Activated CD4-positive, alpha-beta memory T cell treated with anti-CD3 and anti-CD28 coated beads for 36 hours (primary cell): ENCODE data around the gene DEGS1. TPM values are rescaled to one million over a fixed set of nuclear protein-coding genes. Genes with fewer than 3 reads are reported as not detected.

Experiments
- CTCF ChIA-PET: fragments of 350-600 bp; sonication (Branson Sonifier 250); formaldehyde crosslinking; loops from one replicate; lab custom pipeline; 2021; ENCODE audit warnings: antibody characterized with exemption, inconsistent platforms; lab: Charles Lee
- POLR2A ChIA-PET: fragments of 350-600 bp; sonication (Branson Sonifier 250); formaldehyde crosslinking; loops from one replicate; lab custom pipeline; 2021; ENCODE audit warnings: antibody characterized with exemption; lab: Charles Lee
- DNase-seq: peaks from one replicate; pipeline ENCODE4 v3.0.0-alpha.2; 2020
- H3K27ac Mint-ChIP-seq: one replicate; pipeline ENCODE4 v1.8.0; 2021; ENCODE audit warnings: mixed read lengths
- H3K27me3 Mint-ChIP-seq: one replicate; pipeline ENCODE4 v1.8.0; 2021; ENCODE audit warnings: mixed read lengths
- H3K36me3 Mint-ChIP-seq: one replicate; pipeline ENCODE4 v1.8.0; 2021; ENCODE audit warnings: mixed read lengths
- H3K4me1 Mint-ChIP-seq: one replicate; pipeline ENCODE4 v1.8.0; 2021; ENCODE audit warnings: low read depth, mixed read lengths
- H3K4me3 Mint-ChIP-seq: one replicate; pipeline ENCODE4 v1.8.0; 2021; ENCODE audit warnings: mild to moderate bottlenecking, mixed read lengths
- H3K9me3 Mint-ChIP-seq: one replicate; pipeline ENCODE4 v1.8.0; 2021; ENCODE audit warnings: mixed read lengths
- intact Hi-C: fragments of 100-400 bp; cut with micrococcal nuclease; formaldehyde crosslinking; loops from one replicate; pipeline ENCODE4 v1.15.1; 2023
- total RNA-seq, 2 experiments: library from RNA; stranded (reverse); gene quantifications; one replicate each; pipeline ENCODE4 v1.2.3, GENCODE V29; 2021

DEGS1 gene
- total RNA-seq, 2 experiments from 2014 or later, result 27.9 to 28.4 TPM

DNA sequence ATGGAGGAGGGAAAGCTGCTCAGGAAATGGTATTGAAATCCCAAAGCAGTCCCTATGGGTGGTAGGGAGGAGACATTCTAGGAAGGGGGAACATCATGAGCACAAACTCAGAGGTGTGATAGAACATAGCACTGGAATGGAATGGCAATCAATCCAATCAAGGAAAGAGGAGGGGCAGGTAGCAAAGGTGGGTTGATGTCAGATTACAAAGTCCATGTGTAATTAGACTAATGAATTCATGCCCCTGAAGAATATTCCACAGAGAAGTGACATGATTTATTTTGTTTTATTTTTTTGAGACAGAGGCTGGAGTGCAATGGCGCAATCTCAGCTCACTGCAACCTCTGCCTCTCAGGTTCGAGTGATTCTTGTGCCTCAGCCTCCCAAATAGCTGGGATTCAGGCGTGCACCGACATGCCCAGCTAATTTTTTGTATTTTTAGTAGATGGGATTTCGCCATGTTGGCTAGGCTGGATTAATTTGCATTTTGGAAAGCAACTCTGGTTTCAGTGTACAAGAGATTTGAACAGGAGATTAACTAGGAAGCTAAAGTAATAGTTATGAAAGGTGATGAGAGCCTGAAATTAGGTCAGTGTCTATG, 36.1 kb downstream of the DEGS1 start:
- CTCF ChIA-PET, result no interaction called here
- H3K27me3 Mint-ChIP-seq, result no peaks in the 10 kb centered on the region
- no peak overlapping the region for H3K4me3 Mint-ChIP-seq
- POLR2A ChIA-PET, result no interaction called here
- intact Hi-C loops, result no loop called here
- no peaks in the 10 kb centered on the region for H3K4me1 Mint-ChIP-seq
- H3K36me3 Mint-ChIP-seq, result no peaks in the 10 kb centered on the region
- H3K9me3 Mint-ChIP-seq, result no peaks in the 10 kb centered on the region
- DNase-seq, result no peak
- no peak overlapping the region for H3K27ac Mint-ChIP-seq

DNA sequence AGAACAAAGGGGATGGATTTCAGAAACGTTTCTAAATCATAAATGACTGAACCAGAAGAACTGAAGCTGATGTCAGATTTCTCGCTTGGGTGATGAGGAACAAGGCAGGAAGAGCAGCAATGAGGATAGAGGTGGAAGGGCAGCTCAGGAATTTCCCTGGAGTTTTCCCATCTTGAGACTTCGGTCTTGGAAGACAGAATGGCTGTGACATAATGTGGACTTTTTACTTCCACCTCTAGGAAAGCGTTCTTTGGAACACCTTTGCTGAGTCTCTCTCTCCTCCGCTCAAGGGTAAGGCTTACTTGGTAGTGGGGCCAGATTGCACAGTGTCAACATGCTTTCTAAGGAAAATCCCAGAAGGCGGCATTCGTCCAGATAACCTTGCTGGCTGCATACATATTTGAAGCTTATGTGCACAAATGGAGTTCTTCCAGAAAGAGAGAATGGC, 36.6 kb downstream of the DEGS1 start:
- Mint-ChIP-seq H3K9me3 (no peaks in the 10 kb centered on the region), H3K36me3 (no peaks in the 10 kb centered on the region), H3K27ac (no peak overlapping the region), H3K27me3 (no peaks in the 10 kb centered on the region), H3K4me1 (no peaks in the 10 kb centered on the region), H3K4me3 (no peak overlapping the region)
- intact Hi-C loops, result no loop called here
- ChIA-PET POLR2A (no interaction called here), CTCF (no interaction called here)
- no peak for DNase-seq

DNA sequence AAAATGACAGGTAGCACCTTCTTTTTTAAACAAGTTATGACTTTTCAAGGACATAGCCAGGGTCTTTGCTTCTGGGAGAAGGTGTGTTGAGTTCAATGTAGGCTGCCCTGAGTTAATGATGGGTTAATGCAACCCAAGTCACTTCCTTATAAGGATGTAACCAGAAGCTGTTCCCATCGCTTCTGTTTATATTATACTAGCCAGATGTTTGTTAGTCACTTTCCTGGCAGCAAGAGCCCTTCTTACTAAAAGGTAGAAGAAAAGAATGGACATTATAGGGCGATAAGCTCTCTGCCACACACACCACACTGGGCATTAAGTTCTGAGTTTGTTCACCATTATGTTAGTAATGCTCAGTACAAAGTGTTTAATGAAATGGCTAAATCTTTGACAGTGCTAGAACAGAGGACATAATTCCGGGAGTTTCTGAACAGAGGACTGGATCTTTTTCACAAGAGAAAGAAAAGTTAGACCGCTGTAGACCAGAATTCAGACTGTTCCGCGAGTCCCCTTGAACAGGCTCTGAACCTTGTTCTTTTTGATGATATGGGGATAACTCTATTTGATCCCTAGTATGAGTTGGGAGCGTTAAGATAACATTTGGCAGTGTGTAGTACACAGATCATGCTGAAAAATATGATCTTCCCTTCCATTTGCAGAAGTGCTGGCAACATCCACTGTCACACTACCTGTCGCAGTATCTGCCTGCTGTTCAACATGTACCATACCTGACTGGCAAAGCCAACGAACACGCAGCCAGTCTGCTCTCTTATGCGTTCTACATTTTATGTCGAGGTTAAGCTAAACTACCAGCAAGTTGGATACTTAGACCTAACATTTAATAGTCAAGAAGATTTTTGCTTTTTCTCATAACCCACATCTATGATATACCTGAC, 41.0 kb downstream of the DEGS1 start:
- Mint-ChIP-seq H3K4me3 (no peak overlapping the region), H3K9me3 (no peaks in the 10 kb centered on the region), H3K27me3 (no peaks in the 10 kb centered on the region), H3K36me3 (peaks cover 11% of the 10 kb centered on the region), H3K27ac (no peak overlapping the region), H3K4me1 (no peaks in the 10 kb centered on the region)
- intact Hi-C loops, result no loop called here
- DNase-seq, result no peak
- CTCF ChIA-PET, result interaction anchor here (1.2 kb wide), 1 partner anchor 108 kb away, joined by 5 read pairs; no protein-coding TSS in a partner anchor
- POLR2A ChIA-PET, result no interaction called here

DNA sequence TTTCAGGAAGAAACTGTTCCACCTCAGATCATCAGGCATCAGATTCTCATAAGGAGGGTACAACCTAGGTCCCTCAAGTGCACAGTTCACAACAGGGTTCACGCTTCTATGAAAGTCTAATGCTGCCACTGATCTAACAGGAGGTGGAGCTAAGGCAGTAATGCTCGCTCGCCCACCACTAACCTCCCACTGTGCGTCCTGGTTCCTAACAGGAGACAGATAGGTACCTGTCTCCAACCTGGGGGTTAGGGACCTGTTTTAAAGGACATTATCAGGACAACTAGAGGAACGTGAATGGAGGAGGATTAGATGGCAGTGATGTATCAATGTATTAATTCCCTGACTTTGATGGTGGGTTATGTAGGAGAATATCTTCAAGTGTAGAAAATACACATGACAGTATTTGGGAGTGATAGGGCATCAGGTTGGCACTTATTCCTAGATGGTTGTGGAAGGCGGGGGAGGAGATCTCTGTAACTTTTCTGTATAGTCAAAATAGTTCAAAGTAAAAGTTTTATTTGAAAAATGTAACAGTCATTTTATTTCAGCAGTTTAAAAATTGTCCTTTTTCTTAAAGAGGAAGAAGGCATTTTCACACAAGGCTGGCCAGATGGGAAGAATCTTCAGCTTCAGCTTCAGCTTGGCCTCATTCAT, 43.9 kb downstream of the DEGS1 start:
- ChIA-PET POLR2A (no interaction called here), CTCF (no interaction called here)
- Mint-ChIP-seq H3K9me3 (no peaks in the 10 kb centered on the region), H3K36me3 (peaks cover 19% of the 10 kb centered on the region), H3K27me3 (no peaks in the 10 kb centered on the region), H3K4me1 (no peaks in the 10 kb centered on the region), H3K27ac (no peak overlapping the region), H3K4me3 (no peak overlapping the region)
- no peak for DNase-seq
- intact Hi-C loops, result no loop called here

DNA sequence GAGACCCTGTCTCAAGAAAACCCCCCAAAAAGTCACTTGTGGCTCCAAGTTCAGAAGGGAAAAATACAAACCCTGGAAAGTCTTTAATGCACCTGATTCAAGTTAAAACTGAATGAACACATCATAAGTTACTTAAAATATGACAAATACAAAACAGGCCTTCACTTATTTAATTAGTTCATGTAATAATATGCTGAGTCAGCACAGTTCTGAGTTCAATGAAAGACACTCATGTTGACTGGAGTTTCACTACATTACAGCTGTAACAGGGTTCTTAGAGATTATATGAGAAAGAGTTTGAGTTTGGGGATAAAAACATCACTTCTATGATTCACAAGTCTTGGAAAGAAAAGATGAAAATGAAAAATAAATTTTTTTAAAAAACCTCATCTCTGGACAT, 51.0 kb downstream of the DEGS1 start:
- Mint-ChIP-seq H3K4me3 (no peak overlapping the region), H3K4me1 (no peaks in the 10 kb centered on the region), H3K9me3 (no peaks in the 10 kb centered on the region), H3K27me3 (no peaks in the 10 kb centered on the region), H3K27ac (no peak overlapping the region), H3K36me3 (peaks cover 18% of the 10 kb centered on the region)
- DNase-seq, result no peak
- intact Hi-C loops, result no loop called here
- ChIA-PET CTCF (interaction anchor here (1.8 kb wide), 1 partner anchor 118 kb away, joined by 7 read pairs; no protein-coding TSS in a partner anchor), POLR2A (no interaction called here)

DNA sequence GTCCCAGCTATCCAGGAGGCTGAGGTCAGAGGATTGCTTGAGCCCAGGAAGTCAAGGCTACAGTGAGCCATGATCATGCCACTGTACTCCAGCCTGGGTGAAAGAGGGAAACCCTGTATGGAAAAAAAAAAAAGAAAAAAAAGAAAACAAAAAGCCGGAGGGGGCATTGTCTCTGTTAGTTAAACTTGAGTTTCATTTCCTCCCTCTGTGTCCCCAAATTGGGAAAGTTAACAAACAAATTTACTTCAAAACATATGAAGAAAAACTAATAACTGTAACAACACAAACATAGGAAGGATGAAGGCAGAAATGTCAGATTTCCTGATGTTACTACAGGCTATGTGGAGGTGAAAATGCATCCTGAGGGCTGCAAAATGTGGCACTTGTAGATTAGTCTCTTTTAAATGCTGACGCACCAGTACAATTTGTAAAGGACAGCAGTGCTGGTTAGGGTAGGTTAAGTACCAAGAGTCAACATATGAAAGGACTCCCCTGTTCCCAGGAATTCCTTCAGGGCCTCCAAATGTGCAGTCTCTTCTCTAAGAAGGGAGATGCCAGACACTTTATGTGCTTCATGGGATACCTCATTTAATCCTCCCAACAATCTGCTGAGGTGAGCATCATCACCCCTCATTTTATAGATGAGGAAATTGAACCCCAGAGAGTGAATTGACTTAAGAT, 52.9 kb downstream of the DEGS1 start:
- Mint-ChIP-seq H3K4me3 (no peak overlapping the region), H3K36me3 (peaks cover 18% of the 10 kb centered on the region), H3K27ac (no peak overlapping the region), H3K27me3 (no peaks in the 10 kb centered on the region), H3K4me1 (no peaks in the 10 kb centered on the region), H3K9me3 (no peaks in the 10 kb centered on the region)
- ChIA-PET CTCF (no interaction called here), POLR2A (interaction anchor here (0.7 kb wide), 1 partner anchor 172 kb away, joined by 4 read pairs; no protein-coding TSS in a partner anchor)
- no peak for DNase-seq
- intact Hi-C loops, result no loop called here

DNA sequence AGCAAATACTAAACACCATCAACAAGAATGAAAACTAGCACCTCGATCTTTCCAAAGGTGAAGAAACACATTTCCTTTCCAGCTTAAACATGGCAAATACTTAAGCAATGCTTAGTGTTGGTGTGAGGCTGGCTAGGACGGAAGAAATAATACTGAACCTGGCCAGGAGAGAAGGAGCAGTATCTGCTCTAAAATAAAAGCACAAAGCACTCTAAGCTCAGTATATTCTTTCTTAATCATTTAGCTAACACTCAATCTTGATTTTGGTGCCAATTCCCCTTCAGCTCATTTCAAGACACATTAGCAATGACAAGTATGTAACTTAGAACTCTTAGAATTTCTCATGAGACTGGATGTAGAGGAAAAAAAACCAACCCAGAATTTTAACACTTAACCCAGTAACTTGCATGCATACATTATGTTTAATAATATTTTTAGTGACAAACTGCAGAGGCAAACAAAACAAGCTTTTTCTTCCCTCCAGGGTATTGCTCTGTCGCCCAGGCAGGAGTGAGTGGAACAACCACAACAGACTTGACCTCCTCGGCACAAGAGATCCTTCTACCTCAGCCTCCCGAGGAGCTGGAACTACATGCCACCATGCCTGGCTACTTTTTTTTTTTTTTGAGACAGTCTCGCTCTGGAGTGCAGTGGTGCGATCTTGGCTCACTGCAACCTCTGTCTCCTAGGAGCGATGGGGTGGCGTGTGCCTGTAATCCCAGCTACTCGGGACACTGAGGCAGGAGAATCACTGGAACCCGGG, 54.3 kb downstream of the DEGS1 start:
- no peaks in the 10 kb centered on the region for H3K9me3 Mint-ChIP-seq
- H3K36me3 Mint-ChIP-seq, result peaks cover 16% of the 10 kb centered on the region
- DNase-seq, result no peak
- intact Hi-C loops, result no loop called here
- H3K4me3 Mint-ChIP-seq, result no peak overlapping the region
- H3K27me3 Mint-ChIP-seq, result no peaks in the 10 kb centered on the region
- CTCF ChIA-PET, result interaction anchor here (1.2 kb wide), 1 partner anchor 220 kb away, joined by 3 read pairs; no protein-coding TSS in a partner anchor
- H3K27ac Mint-ChIP-seq, result no peak overlapping the region
- POLR2A ChIA-PET, result interaction anchor here (0.7 kb wide), 1 partner anchor 47 kb away, joined by 3 read pairs; no protein-coding TSS in a partner anchor
- no peaks in the 10 kb centered on the region for H3K4me1 Mint-ChIP-seq

DNA sequence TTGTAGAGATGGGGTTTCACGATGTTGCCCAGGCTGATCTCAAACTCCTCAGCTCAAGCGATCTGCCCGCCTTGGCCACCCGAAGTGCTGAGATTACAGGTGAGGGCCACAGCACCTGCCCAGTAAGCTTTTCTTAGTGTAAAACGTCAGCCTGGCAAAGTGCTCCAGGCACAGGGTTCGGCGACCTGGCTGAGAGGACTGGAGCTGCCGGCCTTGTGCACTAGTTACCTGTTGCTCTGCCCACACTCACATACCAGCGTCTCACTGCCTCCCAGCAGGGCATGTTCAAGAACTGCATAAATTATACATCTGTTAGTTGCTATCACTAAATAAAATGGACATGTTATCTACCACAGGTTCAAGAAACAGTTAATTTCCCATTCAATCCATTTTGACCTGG, 55.2 kb downstream of the DEGS1 start:
- no peaks in the 10 kb centered on the region for H3K9me3 Mint-ChIP-seq
- POLR2A ChIA-PET, result interaction anchor here (0.7 kb wide), 1 partner anchor 46 kb away, joined by 3 read pairs; no protein-coding TSS in a partner anchor
- H3K4me1 Mint-ChIP-seq, result no peaks in the 10 kb centered on the region
- intact Hi-C loops, result no loop called here
- CTCF ChIA-PET, result no interaction called here
- DNase-seq, result no peak
- H3K27me3 Mint-ChIP-seq, result no peaks in the 10 kb centered on the region
- H3K27ac Mint-ChIP-seq, result no peak overlapping the region
- no peak overlapping the region for H3K4me3 Mint-ChIP-seq
- H3K36me3 Mint-ChIP-seq, result peaks cover 13% of the 10 kb centered on the region

DNA sequence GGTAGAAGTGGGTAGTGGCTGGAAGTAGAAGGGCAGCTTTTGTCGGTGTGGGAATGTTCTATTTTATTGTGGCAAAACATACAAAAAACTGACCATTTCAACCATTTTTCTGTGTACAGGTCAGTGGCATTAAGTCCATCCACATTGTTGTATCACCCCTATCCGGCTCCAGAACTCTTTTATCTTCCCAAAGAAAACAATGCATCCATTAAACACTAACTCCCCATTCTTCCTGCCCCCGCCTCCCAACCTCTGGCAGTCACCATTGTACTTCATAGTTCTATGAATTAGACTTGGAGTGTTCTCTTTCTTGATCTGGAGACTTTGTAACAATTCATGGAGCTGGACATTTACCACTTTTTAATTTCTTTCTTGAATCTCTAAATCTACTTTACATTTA, 55.7 kb downstream of the DEGS1 start:
- peaks cover 13% of the 10 kb centered on the region for H3K36me3 Mint-ChIP-seq
- H3K27ac Mint-ChIP-seq, result no peak overlapping the region
- H3K4me3 Mint-ChIP-seq, result no peak overlapping the region
- H3K9me3 Mint-ChIP-seq, result no peaks in the 10 kb centered on the region
- no peak for DNase-seq
- no peaks in the 10 kb centered on the region for H3K4me1 Mint-ChIP-seq
- intact Hi-C loops, result no loop called here
- CTCF ChIA-PET, result no interaction called here
- POLR2A ChIA-PET, result no interaction called here
- no peaks in the 10 kb centered on the region for H3K27me3 Mint-ChIP-seq
